Measurements from ENCODE around the gene ARHGEF28. TPM values are rescaled to one million over a fixed set of nuclear protein-coding genes. Genes with fewer than 3 reads are reported as not detected.

Gene ARHGEF28
- total and polyA plus RNA-seq, 9 of the 15 experiments (the other 6 are each of a cell fraction or from before 2014, with no cell fraction given) = 0.27 TPM; not detected in 8

- H3K9me3 ChIP-seq (replicated peaks; ENCODE audit: control insufficient read depth, insufficient read depth, low read depth, low read length) = no peaks in the 10 kb centered on the region
- no TSS peak for BruUV-seq (replicated peaks)
- no peak overlapping the region for H3K9ac ChIP-seq (ENCODE audit: insufficient read depth in 1 of 2, low read depth in 2 of 2, low read length in 2 of 2)
- ChIA-PET POLR2A (no interaction called here), CTCF (ENCODE audit: low intra/inter-chr PET ratio) (no interaction called here)
- no peak overlapping the region for H3K4me2 ChIP-seq (ENCODE audit: insufficient read depth, low read length)
- H2AFZ ChIP-seq (ENCODE audit: low read depth, low read length) = no peak overlapping the region
- H4K20me1 ChIP-seq (replicated peaks; ENCODE audit: control insufficient read depth, insufficient read depth, low read length) = no peaks in the 10 kb centered on the region
- DNase-seq (ENCODE audit: extremely low read depth in 1 of 4, low spot score in 3 of 4) (no peak), ATAC-seq (no peak), FAIRE-seq (no peak)
- in situ Hi-C loops (cut with MboI) = no loop called here
- no peaks in the 10 kb centered on the region for H3K4me1 ChIP-seq (replicated peaks in 1 of 2; ENCODE audit: control insufficient read depth in 2 of 2, insufficient read depth in 2 of 2, low read length in 2 of 2)
- intact Hi-C loops (cut with micrococcal nuclease) = no loop called here
- H3K79me2 ChIP-seq (ENCODE audit: control insufficient read depth, insufficient read depth, low read length) = no peaks in the 10 kb centered on the region
- no peak for TF ChIP-seq ZNF507 (tag; conservative IDR thresholded peaks at IDR 0.05)
- TF ChIP-seq U2AF2 (optimal IDR thresholded peaks at IDR 0.05; ENCODE audit: low read depth, low read length) = no peak
- no peak for TF ChIP-seq ID3 (CRISPR knock-in tag; IDR thresholded peaks at IDR 0.05)
- no peak for TF ChIP-seq ID3 (tag; IDR thresholded peaks at IDR 0.05)
- TF ChIP-seq KDM1A (IDR thresholded peaks at IDR 0.05) = no peak
- TF ChIP-seq ZNF740 (CRISPR knock-in tag; IDR thresholded peaks at IDR 0.05) = no peak
- TF ChIP-seq ZNF740 (tag; IDR thresholded peaks at IDR 0.05) = no peak
- TF ChIP-seq DDX20 (tag; IDR thresholded peaks at IDR 0.05; ENCODE audit: low read depth) = no peak
- TF ChIP-seq FUS (optimal IDR thresholded peaks at IDR 0.05; ENCODE audit: low read depth, low read length) = no peak
- no peak for TF ChIP-seq NFE2 (IDR thresholded peaks at IDR 0.05; ENCODE audit: low read depth)
- no peak for TF ChIP-seq MEIS2 (IDR thresholded peaks at IDR 0.05; ENCODE audit: partially characterized antibody)
- TF ChIP-seq ZBTB11 (CRISPR knock-in tag; IDR thresholded peaks at IDR 0.05) = no peak
- no peak for TF ChIP-seq MEF2A (IDR thresholded peaks at IDR 0.05; ENCODE audit: control insufficient read depth, low read depth, low read length)
- TF ChIP-seq GATAD2A (IDR thresholded peaks at IDR 0.05) = no peak
- TF ChIP-seq SIN3A (IDR thresholded peaks at IDR 0.05; ENCODE audit: borderline replicate concordance in 2 of 2, control insufficient read depth in 1 of 2, low read depth in 2 of 2, low read length in 2 of 2) = no peak
- H3K36me3 ChIP-seq (ENCODE audit: control insufficient read depth, insufficient read depth, low read length) = no peaks in the 10 kb centered on the region
- H3K4me3 ChIP-seq = no peak overlapping the region
- H3K9me1 ChIP-seq (ENCODE audit: control insufficient read depth, insufficient read depth, low read length) = no peaks in the 10 kb centered on the region
- no peaks in the 10 kb centered on the region for H3K27me3 ChIP-seq (ENCODE audit: control insufficient read depth in 2 of 2, insufficient read depth in 2 of 2, low read length in 2 of 2)
- H3K27ac ChIP-seq (ENCODE audit: extremely low read depth, low read depth, low read length) = no peak overlapping the region
- 6% methylated on average over 1 of the region's 1 CpG for WGBS (ENCODE audit: insufficient coverage, low coverage, missing lambda C conversion rate)
Observed at GRCh38 chr5:73943397-73943796, 317.4 kb downstream of the ARHGEF28 start.
